ENCODE data around the gene LRTM1.

The LRTM1 gene

DNA sequence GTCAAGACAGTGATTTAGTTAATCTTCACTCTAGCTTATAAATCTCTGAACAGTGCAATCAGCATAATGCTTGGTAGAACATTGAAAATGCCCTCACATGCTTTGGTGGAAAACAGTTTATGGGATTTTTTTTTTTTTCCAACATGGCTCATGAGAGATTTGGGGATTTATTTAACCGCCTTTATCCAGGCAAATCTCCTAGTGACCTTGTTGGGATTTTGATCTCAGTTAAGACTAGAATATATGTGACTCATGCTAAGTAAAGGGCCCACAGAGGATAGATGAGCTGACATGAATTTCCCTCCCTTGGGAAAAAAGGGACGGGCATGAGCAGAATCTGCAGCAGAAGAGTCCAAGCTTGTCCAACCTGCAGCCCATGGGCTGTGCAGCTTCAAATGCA is 18.7 kb downstream of the LRTM1 start:
- Histone ChIP-seq H3K36me3 (no peaks in the 10 kb centered on the region), H3K27me3 (no peaks in the 10 kb centered on the region), H3K4me1 (no peaks in the 10 kb centered on the region), H3K9me3 (no peaks in the 10 kb centered on the region), H3K4me3 (ENCODE audit: low read depth, low read length) (no peak overlapping the region)
- DNase-seq = no peak
- TF ChIP-seq CTCF (IDR thresholded peaks at IDR 0.05; ENCODE audit: low read depth, low read length) = no peak

- no peaks in the 10 kb centered on the region for H3K4me1 ChIP-seq
- H3K27me3 ChIP-seq = no peaks in the 10 kb centered on the region
- DNase-seq = no peak
- H3K36me3 ChIP-seq = no peaks in the 10 kb centered on the region
- TF ChIP-seq CTCF (IDR thresholded peaks at IDR 0.05; ENCODE audit: low read depth, low read length) = no peak
- H3K9me3 ChIP-seq = no peaks in the 10 kb centered on the region
- no peak overlapping the region for H3K4me3 ChIP-seq (ENCODE audit: low read depth, low read length)
Observed at GRCh38 chr3:54906763-54907162, 21.1 kb downstream of the LRTM1 start.

GRCh38 chr3:54905920-54906319 is 21.9 kb downstream of the LRTM1 start:
- H3K4me1 ChIP-seq = no peaks in the 10 kb centered on the region
- TF ChIP-seq CTCF (IDR thresholded peaks at IDR 0.05; ENCODE audit: low read depth, low read length) = no peak
- H3K4me3 ChIP-seq (ENCODE audit: low read depth, low read length) = no peak overlapping the region
- no peaks in the 10 kb centered on the region for H3K9me3 ChIP-seq
- H3K27me3 ChIP-seq = no peaks in the 10 kb centered on the region
- no peak for DNase-seq
- H3K36me3 ChIP-seq = no peaks in the 10 kb centered on the region

DNA sequence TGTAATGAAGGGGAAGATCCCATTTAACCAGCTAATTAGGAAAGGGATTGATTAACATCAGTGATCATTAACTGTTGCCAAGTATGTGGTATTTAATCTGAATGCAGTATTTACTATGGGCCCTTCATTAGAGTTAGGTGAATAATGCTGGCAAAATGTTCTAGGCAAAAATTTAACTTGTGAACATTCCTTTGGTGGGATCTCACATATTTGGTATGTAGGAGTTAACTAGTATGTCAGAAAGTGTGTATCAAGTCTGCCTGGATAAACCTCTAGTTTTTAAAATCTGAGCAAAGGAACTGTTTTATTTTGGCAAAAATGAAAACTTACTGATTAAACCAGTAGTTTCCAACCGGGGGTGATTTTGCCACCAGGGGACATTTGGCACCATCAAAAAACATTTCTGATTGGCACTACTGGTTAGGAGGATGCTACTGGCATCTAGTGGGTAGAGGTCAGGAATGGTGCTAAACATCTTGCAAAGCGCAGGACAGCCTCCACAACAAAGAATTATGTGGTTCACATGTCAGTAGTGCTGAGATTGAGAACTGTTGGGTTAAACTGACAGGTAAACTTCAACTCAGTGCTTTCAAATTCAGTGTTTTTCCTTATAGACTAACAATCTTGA is 22.5 kb downstream of the LRTM1 start:
- Histone ChIP-seq H3K4me1 (no peaks in the 10 kb centered on the region), H3K36me3 (no peaks in the 10 kb centered on the region), H3K4me3 (ENCODE audit: low read depth, low read length) (no peak overlapping the region), H3K9me3 (no peaks in the 10 kb centered on the region), H3K27me3 (no peaks in the 10 kb centered on the region)
- TF ChIP-seq CTCF (IDR thresholded peaks at IDR 0.05; ENCODE audit: low read depth, low read length) = no peak
- DNase-seq = no peak

DNA sequence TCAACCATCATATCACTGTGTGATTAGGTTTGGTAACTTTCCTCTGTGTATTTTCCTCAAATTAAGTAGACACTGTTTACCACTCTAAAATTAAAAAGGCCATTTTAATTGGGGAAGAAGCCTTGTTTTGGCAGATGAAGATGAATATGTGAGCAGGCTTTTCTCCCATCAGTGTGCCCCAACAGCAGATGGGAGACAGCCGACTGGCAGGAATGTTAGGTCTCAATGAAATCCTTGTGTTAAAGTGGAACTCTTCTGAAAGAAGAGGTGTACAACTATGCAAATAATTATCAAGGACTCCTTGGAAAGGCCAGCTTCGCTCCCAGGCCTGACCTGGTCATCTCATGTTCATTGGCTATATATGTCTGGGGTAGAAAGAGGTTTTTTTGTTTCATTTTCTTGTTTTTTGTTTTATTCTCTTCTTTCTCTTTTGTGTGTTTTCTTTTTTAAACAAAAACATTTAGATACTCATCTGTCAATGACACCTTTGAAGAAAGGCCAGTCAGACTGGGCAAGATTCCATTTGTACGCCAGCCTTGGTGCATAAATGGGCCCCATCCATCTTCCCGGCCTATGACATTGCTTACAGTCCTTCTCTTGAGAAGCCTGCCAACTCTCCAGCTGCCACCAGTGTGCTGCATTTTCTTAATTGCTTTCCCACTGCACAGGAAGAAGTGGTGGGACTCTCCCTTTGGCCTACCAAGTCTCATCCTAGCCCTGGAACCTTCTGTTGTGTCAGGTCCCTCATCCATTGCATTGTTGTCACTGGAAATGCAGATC is 25.8 kb downstream of the LRTM1 start:
- no peak for TF ChIP-seq CTCF (IDR thresholded peaks at IDR 0.05; ENCODE audit: low read depth, low read length)
- Histone ChIP-seq H3K36me3 (no peaks in the 10 kb centered on the region), H3K27me3 (no peaks in the 10 kb centered on the region), H3K9me3 (no peaks in the 10 kb centered on the region), H3K4me3 (ENCODE audit: low read depth, low read length) (no peak overlapping the region), H3K4me1 (no peaks in the 10 kb centered on the region)
- no peak for DNase-seq
